ENCODE results near the gene CHSY3. TPM values are rescaled to one million over a fixed set of nuclear protein-coding genes. Genes with fewer than 3 reads are reported as not detected.
"Not testable (repeated sequence)": the region's sequence is repeated elsewhere in the genome, so short reads cannot be mapped to it uniquely, and the experiment has no call there.

CHSY3 gene
- total RNA-seq, 4 donors from 2014 or later: 0.51 to 7.8 (median 2.2) TPM

GRCh38 chr5:130216286-130216685 lies 312.0 kb downstream of the CHSY3 start:
- TF ChIP-seq POLR2A (IDR thresholded peaks at IDR 0.05): no peak
- TF ChIP-seq CTCF (IDR thresholded peaks at IDR 0.05 in 4 of 5, conservative IDR thresholded peaks at IDR 0.05 in 1 of 5): no peak
- no peaks in the 10 kb centered on the region for H3K36me3 ChIP-seq
- intact Hi-C loops (cut with DNase I; ENCODE audit: low total_unique reads): no loop called here
- H3K4me1 ChIP-seq: no peaks in the 10 kb centered on the region
- no peak overlapping the region for H3K4me3 ChIP-seq
- DNase-seq (no peak), ATAC-seq (no peak)
- H3K27me3 ChIP-seq: no peaks in the 10 kb centered on the region
- H3K9me3 ChIP-seq: no peaks in the 10 kb centered on the region
- in situ Hi-C loops (cut with MboI; ENCODE audit: low sequenced_read_pairs in 4 of 4): no loop called here
- no peak overlapping the region for H3K27ac ChIP-seq

GRCh38 chr5:130222573-130222972 lies 318.3 kb downstream of the CHSY3 start:
- H3K4me1 ChIP-seq: no peaks in the 10 kb centered on the region
- DNase-seq (no peak), ATAC-seq (no peak)
- no peak overlapping the region for H3K4me3 ChIP-seq
- no peak for TF ChIP-seq POLR2A (IDR thresholded peaks at IDR 0.05)
- no peak for TF ChIP-seq CTCF (IDR thresholded peaks at IDR 0.05 in 4 of 5, conservative IDR thresholded peaks at IDR 0.05 in 1 of 5)
- no peaks in the 10 kb centered on the region for H3K27me3 ChIP-seq
- intact Hi-C loops (cut with DNase I; ENCODE audit: low total_unique reads): no loop called here
- no peak overlapping the region for H3K27ac ChIP-seq
- no peaks in the 10 kb centered on the region for H3K36me3 ChIP-seq
- in situ Hi-C loops (cut with MboI; ENCODE audit: low sequenced_read_pairs in 4 of 4): no loop called here
- H3K9me3 ChIP-seq: no peaks in the 10 kb centered on the region

GRCh38 chr5:130226556-130226955 lies 322.3 kb downstream of the CHSY3 start:
- DNase-seq; H3K9me3 ChIP-seq; in situ Hi-C loops (cut with MboI; ENCODE audit: low sequenced_read_pairs in 4 of 4); intact Hi-C loops (cut with DNase I; ENCODE audit: low total_unique reads); ATAC-seq; H3K27ac ChIP-seq; H3K4me1 ChIP-seq; H3K27me3 ChIP-seq; H3K36me3 ChIP-seq; H3K4me3 ChIP-seq: not testable (repeated sequence)

- no peak overlapping the region for H3K27ac ChIP-seq
- in situ Hi-C loops (cut with MboI; ENCODE audit: low sequenced_read_pairs in 4 of 4): no loop called here
- no peaks in the 10 kb centered on the region for H3K27me3 ChIP-seq
- no peaks in the 10 kb centered on the region for H3K9me3 ChIP-seq
- H3K4me3 ChIP-seq: no peak overlapping the region
- TF ChIP-seq CTCF (IDR thresholded peaks at IDR 0.05 in 4 of 5, conservative IDR thresholded peaks at IDR 0.05 in 1 of 5): no peak
- TF ChIP-seq POLR2A (IDR thresholded peaks at IDR 0.05): no peak
- H3K36me3 ChIP-seq: no peaks in the 10 kb centered on the region
- intact Hi-C loops (cut with DNase I; ENCODE audit: low total_unique reads): no loop called here
- ATAC-seq (no peak), DNase-seq (no peak)
- H3K4me1 ChIP-seq: no peaks in the 10 kb centered on the region
These were observed 323.4 kb downstream of the CHSY3 start for GRCh38 chr5:130227699-130228098.

- in situ Hi-C loops (cut with MboI; ENCODE audit: low sequenced_read_pairs in 4 of 4) (no loop called here), intact Hi-C loops (cut with DNase I; ENCODE audit: low total_unique reads) (no loop called here)
- Histone ChIP-seq H3K9me3 (no peaks in the 10 kb centered on the region), H3K4me3 (no peak overlapping the region), H3K4me1 (no peaks in the 10 kb centered on the region), H3K27me3 (no peaks in the 10 kb centered on the region), H3K27ac (no peak overlapping the region), H3K36me3 (no peaks in the 10 kb centered on the region)
- DNase-seq (no peak), ATAC-seq (no peak)
- no peak for TF ChIP-seq CTCF (IDR thresholded peaks at IDR 0.05 in 4 of 5, conservative IDR thresholded peaks at IDR 0.05 in 1 of 5)
- TF ChIP-seq POLR2A (IDR thresholded peaks at IDR 0.05): no peak
These were observed 327.5 kb downstream of the CHSY3 start for GRCh38 chr5:130231786-130232185.

Measured in gastrocnemius medialis (tissue), 4 donors.